Breast epithelium (tissue), 4 donors: ENCODE results near the gene DIPK1C. TPM values are rescaled to one million over a fixed set of nuclear protein-coding genes. Genes with fewer than 3 reads are reported as not detected.

Source experiments
- DNase-seq, 2 donors: peaks; one replicate each; pipeline ENCODE4 v3.0.0-alpha.2; 2019; ENCODE audit warnings: low spot score in 2 of 2
- H3K27ac ChIP-seq, 2 donors: fragments of 200-600 bp; sonication (generic) in 1 of 2; one replicate each; pipeline ENCODE4 v1.5.1; 2016 to 2019; ENCODE audit warnings: mild to moderate bottlenecking in 1 of 2
- H3K27me3 ChIP-seq, 2 donors: fragments of 200-600 bp; sonication (generic) in 1 of 2; one replicate each; pipeline versions ENCODE4 v1.5.1 to v1.6.0; 2017 to 2019; ENCODE audit warnings: control low read depth in 1 of 2, mild to moderate bottlenecking in 1 of 2
- H3K36me3 ChIP-seq: fragments of 200-600 bp; one replicate; pipeline ENCODE4 v1.5.1; 2019
- H3K4me1 ChIP-seq, 2 donors: fragments of 200-600 bp; sonication (generic); one replicate each; pipeline ENCODE4 v1.5.1; 2016 to 2019; ENCODE audit warnings: control low read depth in 1 of 2
- H3K4me3 ChIP-seq, 3 donors: fragments of 200-600 bp; sonication (generic); 1 replicate in 2 of 3; 2 replicates in 1 of 3; pipeline ENCODE4 v1.5.1; 2016 to 2019; ENCODE audit warnings: mild to moderate bottlenecking in 3 of 3, moderate library complexity in 2 of 3
- H3K9me3 ChIP-seq, 2 donors: fragments of 200-600 bp; sonication (generic) in 1 of 2; one replicate each; pipeline ENCODE4 v1.5.1; 2016 to 2019; ENCODE audit warnings: control low read depth in 1 of 2
- POLR2A ChIP-seq: fragments of 450-650 bp; IDR thresholded peaks from one replicate; pipeline ENCODE4 v1.6.1; 2016; ENCODE audit warnings: antibody characterized with exemption, mild to moderate bottlenecking, moderate library complexity
- POLR2AphosphoS5 ChIP-seq, 3 donors: sonication (generic); formaldehyde crosslinking; IDR thresholded peaks; one replicate each; pipeline ENCODE4 v1.6.1; 2017; ENCODE audit warnings: antibody characterized with exemption in 3 of 3
- intact Hi-C: fragments of 100-400 bp; cut with DNase I; formaldehyde crosslinking; loops from one replicate; pipeline ENCODE4 v1.15.1; 2023; ENCODE audit warnings: low total_unique reads
- total RNA-seq, 3 donors: library from RNA; depleted of rRNA; stranded (reverse); fragments of >200 nt; gene quantifications; one replicate each; pipeline ENCODE4 v1.1.0, GENCODE V29; 2016
- TF ChIP-seq, protein P1 (sequence below), 3 donors: fragments of 450-650 bp; IDR thresholded peaks; one replicate each; pipeline ENCODE4 v1.5.1; 2016 to 2017; ENCODE audit warnings: antibody characterized with exemption in 3 of 3, mild to moderate bottlenecking in 3 of 3, moderate library complexity in 3 of 3

Gene DIPK1C
- total RNA-seq, 3 donors from 2014 or later, result 0.16 TPM; not detected in 2

DNA sequence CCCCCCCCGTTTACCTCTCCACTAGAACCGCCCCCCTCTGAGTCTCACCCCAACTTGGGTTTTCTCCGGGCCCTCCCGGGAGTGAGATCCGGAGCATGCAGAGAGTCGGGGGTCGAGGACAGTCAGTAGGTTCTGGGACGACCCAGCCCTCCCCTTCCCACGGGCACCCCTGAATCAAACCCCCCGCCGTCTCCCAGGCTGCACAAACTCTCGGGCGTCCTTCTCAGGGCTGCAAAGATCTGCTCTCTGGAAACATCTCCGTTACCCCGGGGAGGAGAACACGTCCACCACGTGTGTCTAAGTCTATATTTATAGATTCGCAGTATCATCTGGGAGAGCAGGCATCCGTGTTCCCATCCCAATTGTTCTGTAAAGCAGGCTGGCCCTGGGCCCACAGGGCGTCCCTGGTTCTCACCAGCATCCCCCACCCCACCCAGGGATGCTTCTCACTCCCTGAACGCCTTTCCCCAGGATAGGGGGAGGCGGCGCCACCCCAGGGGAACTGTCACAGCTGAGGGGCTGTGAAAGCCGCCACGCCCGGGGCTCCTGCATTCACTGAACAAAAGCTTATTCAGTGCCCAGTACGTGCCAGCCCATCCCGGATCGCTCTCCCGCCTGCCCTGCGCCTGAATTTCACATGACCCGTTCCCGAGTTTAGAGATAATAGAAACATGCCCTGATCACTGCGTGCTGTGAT lies 765 bp upstream of the DIPK1C start:
- H3K27ac ChIP-seq, result no peak overlapping the region
- peak overlapping the region in 2 of 3 donors; percentile 43 to 69 for H3K4me3 ChIP-seq
- no peaks in the 10 kb centered on the region for H3K9me3 ChIP-seq
- TF ChIP-seq, protein P1, sequence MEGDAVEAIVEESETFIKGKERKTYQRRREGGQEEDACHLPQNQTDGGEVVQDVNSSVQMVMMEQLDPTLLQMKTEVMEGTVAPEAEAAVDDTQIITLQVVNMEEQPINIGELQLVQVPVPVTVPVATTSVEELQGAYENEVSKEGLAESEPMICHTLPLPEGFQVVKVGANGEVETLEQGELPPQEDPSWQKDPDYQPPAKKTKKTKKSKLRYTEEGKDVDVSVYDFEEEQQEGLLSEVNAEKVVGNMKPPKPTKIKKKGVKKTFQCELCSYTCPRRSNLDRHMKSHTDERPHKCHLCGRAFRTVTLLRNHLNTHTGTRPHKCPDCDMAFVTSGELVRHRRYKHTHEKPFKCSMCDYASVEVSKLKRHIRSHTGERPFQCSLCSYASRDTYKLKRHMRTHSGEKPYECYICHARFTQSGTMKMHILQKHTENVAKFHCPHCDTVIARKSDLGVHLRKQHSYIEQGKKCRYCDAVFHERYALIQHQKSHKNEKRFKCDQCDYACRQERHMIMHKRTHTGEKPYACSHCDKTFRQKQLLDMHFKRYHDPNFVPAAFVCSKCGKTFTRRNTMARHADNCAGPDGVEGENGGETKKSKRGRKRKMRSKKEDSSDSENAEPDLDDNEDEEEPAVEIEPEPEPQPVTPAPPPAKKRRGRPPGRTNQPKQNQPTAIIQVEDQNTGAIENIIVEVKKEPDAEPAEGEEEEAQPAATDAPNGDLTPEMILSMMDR (IDR thresholded peaks at IDR 0.05), result no peak
- no peak for TF ChIP-seq POLR2AphosphoS5 (IDR thresholded peaks at IDR 0.05)
- intact Hi-C loops, result no loop called here
- peaks cover 0 to 8% of the 10 kb centered on the region in 2 donors for H3K4me1 ChIP-seq
- peaks cover 3 to 34% of the 10 kb centered on the region in 2 donors for H3K27me3 ChIP-seq
- H3K36me3 ChIP-seq, result no peaks in the 10 kb centered on the region
- no peak for DNase-seq

DNA sequence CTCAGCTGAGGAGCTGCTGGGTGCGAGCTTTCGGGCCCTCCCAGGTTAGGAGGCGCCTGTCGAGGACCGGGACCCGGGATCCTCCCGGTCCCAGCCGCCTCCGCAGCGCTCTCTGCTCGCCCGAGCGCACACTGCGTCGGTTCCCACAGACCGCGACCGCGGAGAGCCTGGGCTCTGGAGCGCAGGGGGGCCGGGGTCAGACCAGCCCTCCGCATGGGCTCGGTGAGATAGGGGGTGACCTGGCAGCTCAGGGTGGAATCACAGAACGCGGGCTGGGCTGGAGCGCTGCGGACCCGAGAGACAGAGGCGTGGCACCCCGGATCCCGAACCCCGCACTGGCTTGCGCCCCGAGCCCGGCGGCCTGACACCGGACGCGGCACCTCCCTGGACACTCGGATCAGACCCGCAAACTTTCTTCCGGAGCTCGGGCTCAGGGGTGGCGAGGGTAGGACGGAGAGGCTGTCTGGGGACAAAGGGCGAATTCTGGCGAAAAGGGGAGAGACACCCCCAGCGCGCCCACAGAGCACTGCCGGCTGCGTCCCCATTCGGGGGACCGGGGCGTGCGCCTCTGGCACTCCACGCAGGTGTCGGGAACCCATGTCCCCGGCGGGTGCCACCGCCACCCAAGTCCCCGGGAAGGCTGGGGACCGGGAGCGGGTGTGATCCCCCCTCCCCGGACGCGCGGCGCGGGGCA lies 612 bp downstream of the DIPK1C start:
- no peak for DNase-seq
- Histone ChIP-seq H3K27me3 (peaks cover 3 to 34% of the 10 kb centered on the region in 2 donors), H3K4me3 (peak overlapping the region; percentile 43 to 69 (median 44)), H3K4me1 (peaks cover 0 to 8% of the 10 kb centered on the region in 2 donors), H3K36me3 (no peaks in the 10 kb centered on the region), H3K27ac (no peak overlapping the region), H3K9me3 (no peaks in the 10 kb centered on the region)
- intact Hi-C loops, result no loop called here
- TF ChIP-seq POLR2A (no peak), POLR2AphosphoS5 (IDR thresholded peaks at IDR 0.05) (no peak)
- TF ChIP-seq, protein P1 (IDR thresholded peaks at IDR 0.05), result no peak

DNA sequence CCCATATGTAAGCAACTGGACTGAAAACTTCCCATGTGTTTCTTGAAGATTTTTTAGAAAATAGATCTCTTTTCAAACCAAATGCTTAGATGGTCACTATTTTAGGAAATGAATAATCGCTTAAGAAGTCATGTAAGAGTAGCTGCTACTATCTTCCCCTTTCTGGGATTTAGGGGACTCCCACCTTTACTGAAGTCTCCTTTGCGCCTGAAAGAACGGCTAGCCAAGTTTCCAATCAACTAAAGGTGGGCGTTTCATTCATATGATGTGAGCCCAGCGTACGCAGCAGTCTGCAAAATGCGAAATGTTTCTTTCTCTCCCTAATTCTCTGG lies 1.1 kb downstream of the DIPK1C start:
- intact Hi-C loops, result no loop called here
- Histone ChIP-seq H3K27me3 (peaks cover 3 to 34% of the 10 kb centered on the region in 2 donors), H3K36me3 (no peaks in the 10 kb centered on the region), H3K4me1 (peaks cover 0 to 8% of the 10 kb centered on the region in 2 donors), H3K9me3 (no peaks in the 10 kb centered on the region), H3K27ac (no peak overlapping the region), H3K4me3 (peak overlapping the region; percentile 43 to 69 (median 44))
- no peak for TF ChIP-seq POLR2AphosphoS5 (IDR thresholded peaks at IDR 0.05)
- TF ChIP-seq, protein P1 (IDR thresholded peaks at IDR 0.05), result no peak
- no peak for TF ChIP-seq POLR2A
- DNase-seq, result no peak

DNA sequence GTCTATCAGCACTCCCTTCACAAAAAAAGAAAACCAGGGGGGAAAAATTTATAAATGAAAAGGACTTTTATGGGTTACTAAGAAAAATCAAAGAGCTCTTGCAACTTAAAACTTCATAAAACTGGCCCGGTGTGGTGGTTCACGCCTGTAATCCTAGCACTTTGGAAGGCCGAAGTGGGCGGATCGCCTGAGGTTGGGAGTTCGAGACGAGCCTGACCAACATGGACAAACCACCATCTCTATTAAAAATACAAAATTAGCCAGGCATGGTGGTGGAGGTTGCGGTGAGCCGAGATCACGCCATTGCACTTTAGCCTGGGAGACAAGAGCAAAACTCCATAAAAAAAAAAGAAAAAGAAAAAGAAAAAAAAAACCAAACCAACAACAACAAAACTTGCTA lies 1.7 kb downstream of the DIPK1C start:
- Histone ChIP-seq H3K27me3 (peaks cover 3 to 34% of the 10 kb centered on the region in 2 donors), H3K27ac (no peak overlapping the region), H3K4me3 (no peak overlapping the region), H3K36me3 (no peaks in the 10 kb centered on the region), H3K9me3 (no peaks in the 10 kb centered on the region), H3K4me1 (peaks cover 0 to 8% of the 10 kb centered on the region in 2 donors)
- DNase-seq, result no peak
- TF ChIP-seq POLR2AphosphoS5 (IDR thresholded peaks at IDR 0.05) (no peak), POLR2A (no peak)
- TF ChIP-seq, protein P1 (IDR thresholded peaks at IDR 0.05), result no peak
- intact Hi-C loops, result no loop called here

DNA sequence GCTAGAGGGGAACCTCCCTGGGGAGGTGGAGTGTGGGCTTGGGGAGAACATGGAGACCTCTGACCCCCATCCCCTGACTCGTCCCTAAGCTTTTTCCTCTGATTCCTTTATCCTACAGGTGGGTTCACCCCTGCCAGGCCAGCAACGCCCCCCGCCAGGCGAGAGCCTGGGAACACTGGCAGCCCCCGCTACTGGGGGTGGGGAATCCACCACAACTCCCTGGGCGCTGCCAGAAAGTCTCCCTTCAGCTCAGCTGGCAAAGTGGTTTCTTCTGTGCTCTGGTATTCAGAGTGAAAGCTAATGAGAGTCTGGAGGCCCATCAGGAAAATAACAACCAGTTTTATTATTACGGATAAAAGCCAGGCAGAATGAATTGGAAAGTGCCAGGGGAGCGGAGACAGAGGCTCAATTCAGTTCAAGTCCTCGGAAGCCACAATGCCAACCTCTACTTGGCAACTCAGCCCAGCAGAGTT lies 2.8 kb downstream of the DIPK1C start:
- DNase-seq, result no peak
- Histone ChIP-seq H3K4me1 (peaks cover 0 to 8% of the 10 kb centered on the region in 2 donors), H3K4me3 (no peak overlapping the region), H3K9me3 (no peaks in the 10 kb centered on the region), H3K36me3 (no peaks in the 10 kb centered on the region), H3K27me3 (peaks cover 3 to 34% of the 10 kb centered on the region in 2 donors), H3K27ac (no peak overlapping the region)
- intact Hi-C loops, result no loop called here
- TF ChIP-seq POLR2AphosphoS5 (IDR thresholded peaks at IDR 0.05) (no peak), POLR2A (no peak)
- TF ChIP-seq, protein P1 (IDR thresholded peaks at IDR 0.05), result no peak
